ENCODE data around the gene LRRC4C.

Gene LRRC4C

DNA sequence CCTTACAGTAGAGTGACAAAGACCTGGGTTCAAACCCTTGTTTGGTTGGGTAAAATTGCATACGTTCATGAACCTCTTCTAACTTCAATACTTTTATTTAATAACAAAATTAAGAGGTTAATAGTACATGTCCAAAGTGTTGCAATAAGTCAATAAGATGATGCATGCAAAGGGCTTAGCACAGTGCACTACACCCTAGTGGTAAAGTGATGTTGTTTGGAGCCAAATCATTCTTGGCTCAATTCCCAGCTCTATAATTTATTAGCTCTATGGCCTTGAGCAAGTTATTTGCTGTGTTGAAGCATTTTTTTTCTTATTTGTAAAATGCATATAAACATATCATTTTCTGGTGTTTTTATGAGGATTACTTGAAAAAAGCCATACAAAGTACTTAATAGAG is 945.3 kb downstream of the LRRC4C start:
- H3K14ac ChIP-seq (ENCODE audit: low read length): no peak overlapping the region
- H3K4ac ChIP-seq (ENCODE audit: low read depth, low read length): no peak overlapping the region
- no peaks in the 10 kb centered on the region for H3K9me3 ChIP-seq (ENCODE audit: insufficient read depth, low read depth, low read length)
- H2BK12ac ChIP-seq (ENCODE audit: low read length): no peak overlapping the region
- no peak overlapping the region for H3K23ac ChIP-seq (ENCODE audit: low read length)
- H3K36me3 ChIP-seq (ENCODE audit: control insufficient read depth in 1 of 2, insufficient read depth in 2 of 2, low read length in 2 of 2): no peaks in the 10 kb centered on the region
- H3K27ac ChIP-seq (ENCODE audit: low read depth, low read length): no peak overlapping the region
- DNase-seq: no peak
- no peak overlapping the region for H2BK120ac ChIP-seq (ENCODE audit: insufficient read depth, low read length, poor library complexity)
- WGBS (ENCODE audit: extremely low coverage, insufficient coverage, insufficient read length): no CpG with 5 or more reads among the region's 1 CpG
- no peak overlapping the region for H2AK5ac ChIP-seq (ENCODE audit: low read length)
- no peaks in the 10 kb centered on the region for H3K79me2 ChIP-seq (ENCODE audit: control insufficient read depth, insufficient read depth, low read length, poor library complexity)
- no peaks in the 10 kb centered on the region for H3K79me1 ChIP-seq (ENCODE audit: low read length)
- H4K8ac ChIP-seq (ENCODE audit: low read depth, low read length): no peak overlapping the region
- no peak overlapping the region for H4K12ac ChIP-seq (ENCODE audit: low read depth, low read length)
- H2AFZ ChIP-seq (ENCODE audit: insufficient read depth, low read length, poor library complexity): no peak overlapping the region
- H3K27me3 ChIP-seq (ENCODE audit: insufficient read depth, low read length): no peaks in the 10 kb centered on the region
- H3K9ac ChIP-seq (ENCODE audit: low read length): no peak overlapping the region
- H2BK5ac ChIP-seq (ENCODE audit: low read depth, low read length, poor library complexity): no peak overlapping the region
- H3K4me3 ChIP-seq (ENCODE audit: low read depth, low read length): no peak overlapping the region
- H3K18ac ChIP-seq (ENCODE audit: low read length): no peak overlapping the region
- H3K4me2 ChIP-seq (ENCODE audit: low read length): no peak overlapping the region
- no peak overlapping the region for H4K91ac ChIP-seq (ENCODE audit: low read depth, low read length)
- H3K4me1 ChIP-seq (ENCODE audit: control insufficient read depth in 1 of 2, insufficient read depth in 2 of 2, low read length in 2 of 2): no peaks in the 10 kb centered on the region

DNA sequence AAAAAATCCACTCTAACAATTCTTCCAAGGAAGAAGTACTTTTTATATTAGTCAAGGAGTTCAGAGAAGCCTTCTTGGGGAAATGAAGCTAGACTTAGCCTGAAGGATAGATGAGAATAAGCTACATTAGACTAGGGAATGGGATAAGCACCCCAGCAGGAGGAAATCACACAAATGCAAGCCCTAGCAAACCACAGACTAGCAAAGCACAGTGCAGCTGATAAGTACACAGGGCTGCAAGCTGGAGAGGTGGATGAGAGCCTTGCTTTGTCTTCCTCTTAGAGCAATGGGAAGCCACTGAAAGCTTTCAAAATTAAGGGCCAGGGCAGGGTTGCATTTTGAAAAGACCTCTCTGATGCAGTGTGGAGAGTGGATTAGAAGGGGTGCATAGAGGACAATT is 946.2 kb downstream of the LRRC4C start:
- Histone ChIP-seq H2AFZ (ENCODE audit: insufficient read depth, low read length, poor library complexity) (no peak overlapping the region), H3K27ac (ENCODE audit: low read depth, low read length) (no peak overlapping the region), H3K23ac (ENCODE audit: low read length) (no peak overlapping the region), H3K4me3 (ENCODE audit: low read depth, low read length) (no peak overlapping the region), H4K91ac (ENCODE audit: low read depth, low read length) (no peak overlapping the region), H4K12ac (ENCODE audit: low read depth, low read length) (no peak overlapping the region), H4K8ac (ENCODE audit: low read depth, low read length) (no peak overlapping the region), H3K79me2 (ENCODE audit: control insufficient read depth, insufficient read depth, low read length, poor library complexity) (no peaks in the 10 kb centered on the region), H2AK5ac (ENCODE audit: low read length) (no peak overlapping the region), H3K4me1 (ENCODE audit: control insufficient read depth in 1 of 2, insufficient read depth in 2 of 2, low read length in 2 of 2) (no peaks in the 10 kb centered on the region), H2BK5ac (ENCODE audit: low read depth, low read length, poor library complexity) (no peak overlapping the region), H3K4me2 (ENCODE audit: low read length) (no peak overlapping the region), H2BK12ac (ENCODE audit: low read length) (no peak overlapping the region), H3K27me3 (ENCODE audit: insufficient read depth, low read length) (no peaks in the 10 kb centered on the region), H3K9me3 (ENCODE audit: insufficient read depth, low read depth, low read length) (no peaks in the 10 kb centered on the region), H3K4ac (ENCODE audit: low read depth, low read length) (no peak overlapping the region), H3K9ac (ENCODE audit: low read length) (no peak overlapping the region), H3K14ac (ENCODE audit: low read length) (no peak overlapping the region), H3K18ac (ENCODE audit: low read length) (no peak overlapping the region), H2BK120ac (ENCODE audit: insufficient read depth, low read length, poor library complexity) (no peak overlapping the region), H3K36me3 (ENCODE audit: control insufficient read depth in 1 of 2, insufficient read depth in 2 of 2, low read length in 2 of 2) (no peaks in the 10 kb centered on the region), H3K79me1 (ENCODE audit: low read length) (no peaks in the 10 kb centered on the region)
- no peak for DNase-seq

DNA sequence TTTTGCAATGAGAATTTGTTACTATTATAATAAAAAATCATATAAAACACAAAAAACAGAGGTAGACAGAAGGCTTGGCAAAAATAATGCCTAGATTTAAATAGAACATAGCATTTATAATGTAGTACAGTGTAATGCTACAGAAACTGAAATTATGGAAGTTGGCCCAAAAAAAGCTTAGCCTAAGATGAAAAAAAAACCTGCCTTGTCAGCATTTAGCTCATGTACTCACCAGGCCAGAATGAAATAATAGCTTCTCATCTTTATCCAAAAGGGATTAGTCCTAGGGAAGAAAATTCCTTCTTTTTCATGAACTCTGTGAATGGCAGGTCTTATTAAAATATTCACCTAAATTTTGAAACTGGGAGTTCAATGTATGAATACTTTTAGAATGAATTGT is 951.1 kb downstream of the LRRC4C start:
- no peaks in the 10 kb centered on the region for H3K36me3 ChIP-seq (ENCODE audit: control insufficient read depth in 1 of 2, insufficient read depth in 2 of 2, low read length in 2 of 2)
- no peak overlapping the region for H2AFZ ChIP-seq (ENCODE audit: insufficient read depth, low read length, poor library complexity)
- no peak overlapping the region for H2AK5ac ChIP-seq (ENCODE audit: low read length)
- no peak overlapping the region for H2BK12ac ChIP-seq (ENCODE audit: low read length)
- H3K79me2 ChIP-seq (ENCODE audit: control insufficient read depth, insufficient read depth, low read length, poor library complexity): no peaks in the 10 kb centered on the region
- H4K8ac ChIP-seq (ENCODE audit: low read depth, low read length): no peak overlapping the region
- no peak overlapping the region for H3K27ac ChIP-seq (ENCODE audit: low read depth, low read length)
- H3K27me3 ChIP-seq (ENCODE audit: insufficient read depth, low read length): no peaks in the 10 kb centered on the region
- no peak overlapping the region for H2BK5ac ChIP-seq (ENCODE audit: low read depth, low read length, poor library complexity)
- H3K4me1 ChIP-seq (ENCODE audit: control insufficient read depth in 1 of 2, insufficient read depth in 2 of 2, low read length in 2 of 2): no peaks in the 10 kb centered on the region
- H2BK120ac ChIP-seq (ENCODE audit: insufficient read depth, low read length, poor library complexity): no peak overlapping the region
- no peak overlapping the region for H3K4ac ChIP-seq (ENCODE audit: low read depth, low read length)
- no peak overlapping the region for H3K18ac ChIP-seq (ENCODE audit: low read length)
- H4K91ac ChIP-seq (ENCODE audit: low read depth, low read length): no peak overlapping the region
- no peak overlapping the region for H3K4me2 ChIP-seq (ENCODE audit: low read length)
- H3K79me1 ChIP-seq (ENCODE audit: low read length): no peaks in the 10 kb centered on the region
- H3K14ac ChIP-seq (ENCODE audit: low read length): no peak overlapping the region
- no peak overlapping the region for H3K4me3 ChIP-seq (ENCODE audit: low read depth, low read length)
- H3K9ac ChIP-seq (ENCODE audit: low read length): no peak overlapping the region
- DNase-seq: no peak
- H3K9me3 ChIP-seq (ENCODE audit: insufficient read depth, low read depth, low read length): no peaks in the 10 kb centered on the region
- no peak overlapping the region for H4K12ac ChIP-seq (ENCODE audit: low read depth, low read length)
- H3K23ac ChIP-seq (ENCODE audit: low read length): no peak overlapping the region

DNA sequence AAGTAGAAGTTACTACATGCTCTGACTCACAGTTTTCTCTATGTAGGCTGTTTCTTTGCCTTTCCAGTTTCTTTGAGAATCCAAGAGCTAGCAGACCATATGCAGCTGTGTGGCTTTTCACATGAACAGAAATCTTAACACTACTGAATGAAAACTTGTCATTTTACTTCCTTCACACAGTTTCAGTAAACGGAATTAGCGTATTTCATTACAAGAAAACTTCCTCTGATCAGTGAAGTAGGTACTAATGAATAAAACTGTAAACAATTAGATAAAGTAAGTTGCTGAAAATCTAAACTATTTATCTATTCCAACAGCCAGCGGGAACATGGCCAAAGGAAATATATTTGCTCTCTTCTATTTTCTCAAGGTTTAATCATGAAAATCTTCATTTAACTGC is 953.2 kb downstream of the LRRC4C start:
- Histone ChIP-seq H3K27me3 (ENCODE audit: insufficient read depth, low read length) (no peaks in the 10 kb centered on the region), H3K18ac (ENCODE audit: low read length) (no peak overlapping the region), H2BK12ac (ENCODE audit: low read length) (no peak overlapping the region), H3K79me2 (ENCODE audit: control insufficient read depth, insufficient read depth, low read length, poor library complexity) (no peaks in the 10 kb centered on the region), H3K4me3 (ENCODE audit: low read depth, low read length) (no peak overlapping the region), H3K14ac (ENCODE audit: low read length) (no peak overlapping the region), H3K23ac (ENCODE audit: low read length) (no peak overlapping the region), H4K12ac (ENCODE audit: low read depth, low read length) (no peak overlapping the region), H4K91ac (ENCODE audit: low read depth, low read length) (no peak overlapping the region), H2BK5ac (ENCODE audit: low read depth, low read length, poor library complexity) (no peak overlapping the region), H3K4ac (ENCODE audit: low read depth, low read length) (no peak overlapping the region), H3K9ac (ENCODE audit: low read length) (no peak overlapping the region), H3K4me1 (ENCODE audit: control insufficient read depth in 1 of 2, insufficient read depth in 2 of 2, low read length in 2 of 2) (no peaks in the 10 kb centered on the region), H4K8ac (ENCODE audit: low read depth, low read length) (no peak overlapping the region), H2AFZ (ENCODE audit: insufficient read depth, low read length, poor library complexity) (no peak overlapping the region), H2AK5ac (ENCODE audit: low read length) (no peak overlapping the region), H3K36me3 (ENCODE audit: control insufficient read depth in 1 of 2, insufficient read depth in 2 of 2, low read length in 2 of 2) (no peaks in the 10 kb centered on the region), H3K79me1 (ENCODE audit: low read length) (no peaks in the 10 kb centered on the region), H2BK120ac (ENCODE audit: insufficient read depth, low read length, poor library complexity) (no peak overlapping the region), H3K9me3 (ENCODE audit: insufficient read depth, low read depth, low read length) (peaks cover 3% of the 10 kb centered on the region), H3K27ac (ENCODE audit: low read depth, low read length) (no peak overlapping the region), H3K4me2 (ENCODE audit: low read length) (no peak overlapping the region)
- no peak for DNase-seq
- no CpG with 5 or more reads among the region's 3 CpGs for WGBS (ENCODE audit: extremely low coverage, insufficient coverage, insufficient read length)

DNA sequence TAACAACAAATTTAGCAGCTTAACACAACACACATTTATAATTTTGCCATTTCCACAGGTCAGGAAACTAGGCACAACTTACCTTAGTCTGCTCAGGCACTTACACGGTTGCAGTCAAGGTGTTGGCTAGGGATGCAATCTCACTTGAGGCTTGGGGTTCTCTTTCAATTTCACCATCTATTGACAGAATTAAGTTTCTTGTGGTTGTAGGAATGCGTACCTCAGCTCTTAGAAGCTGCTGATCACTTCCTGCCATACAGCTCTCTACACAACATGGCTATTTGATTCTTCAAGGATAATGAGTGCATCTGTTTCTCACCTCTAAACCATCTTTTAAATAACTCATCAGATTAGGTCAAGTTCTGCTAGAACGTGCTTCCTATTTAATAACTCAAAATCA is 968.1 kb downstream of the LRRC4C start:
- H2BK5ac ChIP-seq (ENCODE audit: low read depth, low read length, poor library complexity): no peak overlapping the region
- WGBS (ENCODE audit: extremely low coverage, insufficient coverage, insufficient read length): no CpG with 5 or more reads among the region's 3 CpGs
- no peak overlapping the region for H3K4me3 ChIP-seq (ENCODE audit: low read depth, low read length)
- H3K9me3 ChIP-seq (ENCODE audit: insufficient read depth, low read depth, low read length): no peaks in the 10 kb centered on the region
- DNase-seq: no peak
- H3K27ac ChIP-seq (ENCODE audit: low read depth, low read length): no peak overlapping the region
- no peak overlapping the region for H3K23ac ChIP-seq (ENCODE audit: low read length)
- H3K79me1 ChIP-seq (ENCODE audit: low read length): no peaks in the 10 kb centered on the region
- no peak overlapping the region for H4K12ac ChIP-seq (ENCODE audit: low read depth, low read length)
- H3K18ac ChIP-seq (ENCODE audit: low read length): no peak overlapping the region
- H3K36me3 ChIP-seq (ENCODE audit: control insufficient read depth in 1 of 2, insufficient read depth in 2 of 2, low read length in 2 of 2): no peaks in the 10 kb centered on the region
- H3K79me2 ChIP-seq (ENCODE audit: control insufficient read depth, insufficient read depth, low read length, poor library complexity): no peaks in the 10 kb centered on the region
- H2BK12ac ChIP-seq (ENCODE audit: low read length): no peak overlapping the region
- no peak overlapping the region for H3K4ac ChIP-seq (ENCODE audit: low read depth, low read length)
- no peaks in the 10 kb centered on the region for H3K4me1 ChIP-seq (ENCODE audit: control insufficient read depth in 1 of 2, insufficient read depth in 2 of 2, low read length in 2 of 2)
- H4K91ac ChIP-seq (ENCODE audit: low read depth, low read length): no peak overlapping the region
- H2AK5ac ChIP-seq (ENCODE audit: low read length): no peak overlapping the region
- no peak overlapping the region for H3K4me2 ChIP-seq (ENCODE audit: low read length)
- H3K9ac ChIP-seq (ENCODE audit: low read length): no peak overlapping the region
- H4K8ac ChIP-seq (ENCODE audit: low read depth, low read length): no peak overlapping the region
- H3K14ac ChIP-seq (ENCODE audit: low read length): no peak overlapping the region
- H3K27me3 ChIP-seq (ENCODE audit: insufficient read depth, low read length): no peaks in the 10 kb centered on the region
- H2BK120ac ChIP-seq (ENCODE audit: insufficient read depth, low read length, poor library complexity): no peak overlapping the region
- H2AFZ ChIP-seq (ENCODE audit: insufficient read depth, low read length, poor library complexity): no peak overlapping the region
